ENCODE results near the gene LITAF. TPM values are rescaled to one million over a fixed set of nuclear protein-coding genes. Genes with fewer than 3 reads are reported as not detected.
"Not testable (repeated sequence)": the region's sequence is repeated elsewhere in the genome, so short reads cannot be mapped to it uniquely, and the experiment has no call there.

LITAF gene
- total RNA-seq, 1 donor from 2014 or later: 28.9 TPM

- DNase-seq (ENCODE audit: low spot score): no peak
Observed at GRCh38 chr16:11601425-11601824, 14.7 kb upstream of the LITAF start.

GRCh38 chr16:11599579-11599978 is 12.9 kb upstream of the LITAF start:
- no peak for DNase-seq (ENCODE audit: low spot score)

GRCh38 chr16:11597235-11598095 is 10.7 kb upstream of the LITAF start:
- peak; percentile 92 for DNase-seq (ENCODE audit: low spot score)

GRCh38 chr16:11596572-11597226 is 10.0 kb upstream of the LITAF start:
- DNase-seq (ENCODE audit: low spot score): no peak

- no peak for DNase-seq (ENCODE audit: low spot score)
Observed at GRCh38 chr16:11593581-11593980, 6.9 kb upstream of the LITAF start.

GRCh38 chr16:11593076-11593475 is 6.4 kb upstream of the LITAF start:
- not testable (repeated sequence) for DNase-seq (ENCODE audit: low spot score)

- not testable (repeated sequence) for DNase-seq (ENCODE audit: low spot score)
Observed at GRCh38 chr16:11591630-11592029, 4.9 kb upstream of the LITAF start.

GRCh38 chr16:11589198-11589550 is 2.5 kb upstream of the LITAF start:
- no peak for DNase-seq (ENCODE audit: low spot score)

- DNase-seq (ENCODE audit: low spot score): no peak
Observed at GRCh38 chr16:11588321-11589197, 1.8 kb upstream of the LITAF start.

- DNase-seq (ENCODE audit: low spot score): no peak
Observed at GRCh38 chr16:11587643-11588247, 1.0 kb upstream of the LITAF start.

- no peak for DNase-seq (ENCODE audit: low spot score)
Observed at GRCh38 chr16:11586378-11586855, 302 bp downstream of the LITAF start.

GRCh38 chr16:11585460-11586377 is 1.0 kb downstream of the LITAF start:
- no peak for DNase-seq (ENCODE audit: low spot score)

GRCh38 chr16:11583889-11584565 is 2.7 kb downstream of the LITAF start:
- DNase-seq (ENCODE audit: low spot score): no peak

- DNase-seq (ENCODE audit: low spot score): peak; percentile 72
Observed at GRCh38 chr16:11583166-11583565, 3.6 kb downstream of the LITAF start.

- no peak for DNase-seq (ENCODE audit: low spot score)
Observed at GRCh38 chr16:11582157-11582814, 4.4 kb downstream of the LITAF start.

GRCh38 chr16:11581678-11582077 is 5.0 kb downstream of the LITAF start:
- DNase-seq (ENCODE audit: low spot score): no peak

- no peak for DNase-seq (ENCODE audit: low spot score)
Observed at GRCh38 chr16:11580451-11581086, 6.2 kb downstream of the LITAF start.

- DNase-seq (ENCODE audit: low spot score): not testable (repeated sequence)
Observed at GRCh38 chr16:11577290-11577660, 9.4 kb downstream of the LITAF start.

All from umbilical cord (tissue), 2 donors.